Heart left ventricle (tissue), 16 donors: Measurements from ENCODE around the gene RAD51B. TPM values are rescaled to one million over a fixed set of nuclear protein-coding genes. Genes with fewer than 3 reads are reported as not detected.
A peak's percentile ranks its signal among the peaks of the same experiment; 100 is the strongest.

Experiments
- ATAC-seq, 4 donors: fragments of 200-7000 bp; cut with Tn5 transposase; one replicate each; pipeline ENCODE4 v1.9.1; 2020 to 2022; ENCODE audit warnings: moderate library complexity in 4 of 4, mild to moderate bottlenecking in 3 of 4, moderate number of reproducible peaks in 1 of 4
- DNase-seq, 5 donors: peaks; one replicate each; pipeline ENCODE4 v3.0.0-alpha.2; 2020
- H3K27ac ChIP-seq, 12 donors: fragments of 200-600 bp; sonication (generic) in 4 of 12; one replicate each; pipeline versions ENCODE4 v1.5.0 to v1.8.0; 2016 to 2022; ENCODE audit warnings: mild to moderate bottlenecking in 2 of 12
- H3K27me3 ChIP-seq, 9 donors: fragments of 200-600 bp; sonication (generic) in 2 of 9; one replicate each; pipeline versions ENCODE4 v1.5.1 to v1.8.0; 2016 to 2022; ENCODE audit warnings: mild to moderate bottlenecking in 3 of 9
- H3K36me3 ChIP-seq, 9 donors: fragments of 200-600 bp; sonication (generic) in 2 of 9; one replicate each; pipeline versions ENCODE4 v1.5.0 to v1.8.0; 2018 to 2022; ENCODE audit warnings: mild to moderate bottlenecking in 2 of 9
- H3K4me1 ChIP-seq, 12 donors: fragments of 200-600 bp; sonication (generic) in 4 of 12; one replicate each; pipeline versions ENCODE4 v1.5.0 to v1.8.0; 2016 to 2022; ENCODE audit warnings: mild to moderate bottlenecking in 3 of 12
- H3K4me3 ChIP-seq, 12 donors: fragments of 200-600 bp; sonication (generic) in 4 of 12; one replicate each; pipeline versions ENCODE4 v1.5.0 to v1.8.0; 2017 to 2022; ENCODE audit warnings: mild to moderate bottlenecking in 9 of 12, moderate library complexity in 4 of 12
- H3K9me3 ChIP-seq, 12 donors: fragments of 200-600 bp; sonication (generic) in 4 of 12; one replicate each; pipeline versions ENCODE4 v1.5.0 to v1.8.0; 2016 to 2022; ENCODE audit warnings: mild to moderate bottlenecking in 1 of 12
- POLR2A ChIP-seq, 2 donors: fragments of 450-650 bp; IDR thresholded peaks; one replicate each; pipeline ENCODE4 v1.6.1; 2017; ENCODE audit warnings: antibody characterized with exemption in 2 of 2, mild to moderate bottlenecking in 2 of 2, moderate library complexity in 2 of 2
- WGBS, 4 donors: extraction: QIAGEN DNeasy Blood & Tissue Kit in 2 of 4; methylation state at CpG; one replicate each; pipeline versions ENCODE4 v1.1.5 to v1.1.7; 2013 to 2018; 5-methylcytosine and 5-hydroxymethylcytosine counted together
- intact Hi-C, 10 donors: fragments of 100-400 bp; cut with DNase I; formaldehyde crosslinking; loops; one replicate each; pipeline versions ENCODE4 v1.11.1 to v1.14.2; 2022
- polyA plus RNA-seq, 2 donors: library from polyadenylated mRNA; stranded (reverse); fragments of 200-250 nt; gene quantifications; one replicate each; pipeline ENCODE4 v1.2.3, GENCODE V29; 2013
- total RNA-seq, 9 donors: library from RNA; depleted of rRNA in 2 of 9; stranded (reverse); fragments of >200 nt in 2 of 9; fragmentation: NEBNext Ultra II Directional in 3 of 9; extraction: Animal tissue kit (Norgen Biotek cat#: 25700) in 3 of 9; gene quantifications; one replicate each; pipeline versions ENCODE4 v1.1.0 to v1.2.4, GENCODE V29; 2016 to 2023
- TF ChIP-seq, protein P1 (sequence below), 12 donors: fragments of 200-600 bp; sonication (generic) in 4 of 12; IDR thresholded peaks; one replicate each; pipeline versions ENCODE4 v1.5.0 to v1.8.0; 2018 to 2022; ENCODE audit warnings: antibody characterized with exemption in 12 of 12, mild to moderate bottlenecking in 5 of 12
- donor health status: ischemic (EF 13 %, LVEDD 7.1; RV severe dilation, severe dysfunction).
- donor health status: healthy with polysubstance abuse.
- donor health status: DM: no; HTN: yes; CAD: no.
- donor health status: DM: no; HTN: no; CAD: no.
- donor health status: ischemic (EF 25% LVEDD 6.9; RV normal size, moderate dysfunction).
- donor health status: ischemic (EF 25% LVEDD 5.7; RV mildly dilated, moderate dysfunction).
- donor health status: healthy.
- donor health status: DM: yes; HTN: yes; CAD: no.
- donor health status: ischemic (EF 35%, LVEDD 5.7; RV mildly dilated, moderate dysfunction).
- donor health status: nonischemic (EF 11% LVEDD 7.7; RV severe dilation, severe dysfunction).
- donor health status: DM: yes; HTN: yes; CAD: no.
- donor health status: PGD.
- donor health status: ischemic (EF 29% LVEDD 5.4; RV normal size, mild dysfunction).
- donor health status: nonischemic (EF 23%, LVEDD 6.1; RV moderate dilation, normal function).

Gene RAD51B
- total and polyA plus RNA-seq, 11 donors, result 1.3 to 11.3 (median 3.2) TPM

DNA sequence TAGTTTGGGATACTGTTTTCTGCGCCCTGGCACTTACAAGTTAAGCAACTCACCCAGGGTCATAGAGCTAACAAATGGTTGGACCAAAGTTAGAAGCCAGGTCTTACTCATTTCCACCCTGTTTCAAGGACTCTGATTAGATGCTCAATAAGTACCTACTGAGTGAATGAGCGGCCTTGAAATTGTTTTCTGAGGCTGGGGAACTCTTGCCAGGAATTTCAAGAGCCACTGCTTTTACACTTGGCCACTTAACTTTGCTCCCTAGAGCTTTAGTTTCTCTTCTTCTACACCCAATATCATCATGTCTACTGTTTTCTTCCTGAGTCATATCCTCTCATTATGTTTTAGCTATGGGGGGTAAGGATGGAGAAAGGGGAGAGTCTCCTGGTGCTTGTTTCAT lies 541.7 kb downstream of the RAD51B start:
- no peak for TF ChIP-seq POLR2A (IDR thresholded peaks at IDR 0.05)
- TF ChIP-seq, protein P1, sequence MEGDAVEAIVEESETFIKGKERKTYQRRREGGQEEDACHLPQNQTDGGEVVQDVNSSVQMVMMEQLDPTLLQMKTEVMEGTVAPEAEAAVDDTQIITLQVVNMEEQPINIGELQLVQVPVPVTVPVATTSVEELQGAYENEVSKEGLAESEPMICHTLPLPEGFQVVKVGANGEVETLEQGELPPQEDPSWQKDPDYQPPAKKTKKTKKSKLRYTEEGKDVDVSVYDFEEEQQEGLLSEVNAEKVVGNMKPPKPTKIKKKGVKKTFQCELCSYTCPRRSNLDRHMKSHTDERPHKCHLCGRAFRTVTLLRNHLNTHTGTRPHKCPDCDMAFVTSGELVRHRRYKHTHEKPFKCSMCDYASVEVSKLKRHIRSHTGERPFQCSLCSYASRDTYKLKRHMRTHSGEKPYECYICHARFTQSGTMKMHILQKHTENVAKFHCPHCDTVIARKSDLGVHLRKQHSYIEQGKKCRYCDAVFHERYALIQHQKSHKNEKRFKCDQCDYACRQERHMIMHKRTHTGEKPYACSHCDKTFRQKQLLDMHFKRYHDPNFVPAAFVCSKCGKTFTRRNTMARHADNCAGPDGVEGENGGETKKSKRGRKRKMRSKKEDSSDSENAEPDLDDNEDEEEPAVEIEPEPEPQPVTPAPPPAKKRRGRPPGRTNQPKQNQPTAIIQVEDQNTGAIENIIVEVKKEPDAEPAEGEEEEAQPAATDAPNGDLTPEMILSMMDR (IDR thresholded peaks at IDR 0.05), result no peak
- ATAC-seq, result peak in 1 of 4 donors; percentile 25
- 78 to 94% (median 89%) methylated on average over 2 of the region's 2 CpGs for WGBS, 4 donors
- no peaks in the 10 kb centered on the region for H3K27me3 ChIP-seq
- no peak overlapping the region for H3K4me3 ChIP-seq
- no peaks in the 10 kb centered on the region for H3K9me3 ChIP-seq
- peak overlapping the region in 1 of 12 donors; percentile 85 for H3K27ac ChIP-seq
- intact Hi-C loops, result loop anchor here in 1 of 10 donors (10.0 kb wide), 1 partner anchor 106 kb away; no protein-coding TSS in a partner anchor
- no peak for DNase-seq
- no peaks in the 10 kb centered on the region for H3K36me3 ChIP-seq
- H3K4me1 ChIP-seq, result peaks cover 0 to 71% (median 13%) of the 10 kb centered on the region in 12 donors

DNA sequence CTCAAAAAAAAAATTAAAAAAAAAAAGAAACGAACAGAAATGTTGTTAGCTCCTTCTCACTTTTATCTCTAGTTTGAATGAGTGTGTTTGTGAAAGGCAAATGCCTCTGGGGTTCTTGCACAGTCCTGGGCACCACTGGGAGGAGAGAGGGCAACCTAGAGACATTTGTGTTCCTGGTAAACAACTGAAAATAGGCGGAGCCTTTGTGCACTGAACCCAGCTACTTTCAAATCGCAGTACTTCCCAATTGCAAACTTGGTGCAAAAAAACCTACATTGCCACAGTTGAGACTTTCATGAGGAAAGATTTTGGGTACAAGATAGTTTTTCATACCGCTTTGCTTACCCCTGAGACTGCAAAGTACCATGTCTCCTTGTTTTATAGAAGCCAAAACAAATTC lies 543.3 kb downstream of the RAD51B start:
- Histone ChIP-seq H3K27me3 (no peaks in the 10 kb centered on the region), H3K4me3 (no peak overlapping the region), H3K36me3 (no peaks in the 10 kb centered on the region), H3K27ac (peak overlapping the region in 3 of 12 donors; percentile 63 to 85 (median 65)), H3K4me1 (peaks cover 0 to 88% (median 16%) of the 10 kb centered on the region in 12 donors), H3K9me3 (no peaks in the 10 kb centered on the region)
- intact Hi-C loops, result loop anchor here in 1 of 10 donors (10.0 kb wide), 1 partner anchor 108 kb away; no protein-coding TSS in a partner anchor
- TF ChIP-seq, protein P1 (IDR thresholded peaks at IDR 0.05), result no peak
- TF ChIP-seq POLR2A (IDR thresholded peaks at IDR 0.05), result no peak
- peak in 1 of 5 donors; percentile 27 for DNase-seq
- no peak for ATAC-seq
- 68 to 92% (median 84%) methylated on average over 4 of the region's 4 CpGs for WGBS, 4 donors

DNA sequence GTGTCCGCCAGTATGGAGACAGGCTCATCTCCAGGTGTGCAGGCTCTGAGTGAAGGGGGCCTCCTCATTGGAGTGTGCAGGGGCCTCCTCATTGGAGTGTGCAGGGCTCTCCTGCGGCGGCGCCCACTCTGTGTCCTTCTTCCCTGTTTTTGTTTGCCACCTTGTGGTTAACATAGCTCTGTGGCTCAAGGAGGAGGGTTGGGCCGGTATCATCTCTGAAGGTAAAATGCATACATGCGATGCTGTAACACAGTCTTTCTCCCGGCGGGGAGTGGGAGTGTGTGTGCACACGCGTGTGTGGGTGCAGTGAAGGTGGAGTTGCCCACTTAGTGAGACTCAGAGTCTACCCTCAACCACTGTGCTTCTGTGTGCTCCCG lies 543.9 kb downstream of the RAD51B start:
- 88 to 92% (median 90%) methylated on average over 11 of the region's 11 CpGs for WGBS, 4 donors
- H3K9me3 ChIP-seq, result no peaks in the 10 kb centered on the region
- intact Hi-C loops, result loop anchor here in 1 of 10 donors (10.0 kb wide), 1 partner anchor 109 kb away; no protein-coding TSS in a partner anchor
- peak overlapping the region in 7 of 12 donors; percentile 18 to 85 (median 65) for H3K27ac ChIP-seq
- no peak overlapping the region for H3K4me3 ChIP-seq
- H3K27me3 ChIP-seq, result no peaks in the 10 kb centered on the region
- H3K4me1 ChIP-seq, result peaks cover 0 to 90% (median 16%) of the 10 kb centered on the region in 12 donors
- ATAC-seq (peak in 1 of 4 donors; percentile 5), DNase-seq (no peak)
- TF ChIP-seq, protein P1 (IDR thresholded peaks at IDR 0.05), result no peak
- TF ChIP-seq POLR2A (IDR thresholded peaks at IDR 0.05), result no peak
- no peaks in the 10 kb centered on the region for H3K36me3 ChIP-seq

DNA sequence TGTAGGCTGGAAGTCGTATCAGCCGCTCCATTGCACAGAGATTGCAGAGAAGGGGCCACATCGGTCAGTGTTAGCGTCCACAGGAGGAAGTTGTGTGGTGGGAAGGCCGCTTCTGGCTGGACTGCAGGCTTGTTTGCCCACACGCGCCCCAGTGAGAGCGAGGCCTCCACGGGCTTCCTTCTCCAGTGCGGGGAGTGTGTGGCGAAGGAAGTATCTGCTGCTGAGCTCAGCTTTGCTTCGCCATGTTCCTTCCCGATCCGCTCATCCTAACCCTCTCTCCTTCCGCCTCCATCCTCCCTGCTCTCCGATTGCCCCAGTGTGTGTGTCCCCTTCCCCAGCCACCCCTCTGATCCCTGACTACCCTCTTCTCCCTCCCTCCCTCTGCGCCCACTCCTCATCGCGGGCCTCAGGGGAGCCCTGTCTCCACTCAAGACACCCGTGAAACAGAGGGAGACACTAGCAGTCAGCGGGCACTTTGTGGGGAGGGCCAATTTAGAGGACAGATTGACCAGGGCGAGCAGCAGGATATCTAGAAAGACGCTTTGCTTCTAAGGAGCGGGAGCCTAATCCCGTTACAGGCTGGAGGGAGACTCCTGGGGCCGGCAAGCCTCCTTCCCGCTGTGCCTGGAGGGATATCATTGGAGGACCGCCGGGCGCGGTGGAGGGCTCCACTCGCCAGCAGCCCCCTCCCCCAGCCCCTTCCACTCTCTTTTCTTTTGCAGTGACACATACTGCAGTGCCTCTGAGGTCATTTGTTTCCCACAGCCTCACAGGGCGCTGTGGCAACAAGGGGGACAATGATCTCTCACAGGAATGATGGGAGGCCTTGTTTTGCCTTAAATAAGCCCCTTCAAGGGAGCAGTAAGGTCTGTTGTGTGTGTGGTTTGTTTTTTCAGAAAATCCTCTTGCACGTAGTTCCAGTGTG lies 544.5 kb downstream of the RAD51B start:
- no peak overlapping the region for H3K4me3 ChIP-seq
- H3K27ac ChIP-seq, result peak overlapping the region in 11 of 12 donors; percentile 18 to 85 (median 63)
- TF ChIP-seq POLR2A (IDR thresholded peaks at IDR 0.05), result no peak
- TF ChIP-seq, protein P1 (IDR thresholded peaks at IDR 0.05), result no peak
- intact Hi-C loops, result loop anchor here in 1 of 10 donors (10.0 kb wide), 1 partner anchor 109 kb away; no protein-coding TSS in a partner anchor
- peak; percentile 44 to 85 (median 61) for DNase-seq
- H3K36me3 ChIP-seq, result no peaks in the 10 kb centered on the region
- 76 to 81% (median 77%) methylated on average over 29 to 34 of the region's 34 CpGs for WGBS, 4 donors
- no peaks in the 10 kb centered on the region for H3K27me3 ChIP-seq
- ATAC-seq, result peak; percentile 40 to 61 (median 53)
- H3K4me1 ChIP-seq, result peaks cover 0 to 93% (median 14%) of the 10 kb centered on the region in 12 donors
- H3K9me3 ChIP-seq, result no peaks in the 10 kb centered on the region
